ENCODE results near the gene PCED1B. TPM values are rescaled to one million over a fixed set of nuclear protein-coding genes. Genes with fewer than 3 reads are reported as not detected.

PCED1B gene
- polyA plus RNA-seq, 1 donor (not counting 4 experiments of a cell fraction or from before 2014, with no cell fraction given): 3.2 TPM

DNA sequence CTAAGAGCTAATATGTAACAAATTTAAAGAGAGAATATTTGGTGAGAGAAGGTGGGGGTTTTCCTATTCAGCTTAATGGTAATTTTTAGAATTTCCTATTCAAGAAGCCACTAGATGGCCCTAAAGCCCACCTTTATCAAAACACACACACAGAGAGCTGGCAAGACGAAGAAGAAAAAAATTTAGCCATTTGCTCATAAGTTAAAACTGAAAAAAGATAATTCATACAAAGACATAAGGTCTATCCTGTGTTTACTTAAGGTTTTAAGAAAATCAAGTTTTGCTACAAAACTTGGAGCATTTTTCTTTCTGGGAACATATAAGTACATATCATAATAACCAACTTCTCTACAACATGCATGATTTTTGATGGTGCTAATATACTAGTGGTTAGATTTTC is 46.8 kb upstream of the PCED1B start:
- Histone ChIP-seq H3K9me3 (ENCODE audit: control insufficient read depth, low read depth, low read length) (no peaks in the 10 kb centered on the region), H3K27ac (ENCODE audit: control insufficient read depth, insufficient read depth, low read length) (no peak overlapping the region), H3K4me1 (ENCODE audit: control insufficient read depth, extremely low read depth, insufficient read depth, low read length) (peaks cover 22% of the 10 kb centered on the region), H3K36me3 (ENCODE audit: control insufficient read depth in 2 of 2, extremely low read depth in 1 of 2, insufficient read depth in 2 of 2, low read length in 2 of 2) (no peaks in the 10 kb centered on the region), H3K4me3 (ENCODE audit: control insufficient read depth in 2 of 3, extremely low read depth in 1 of 3, insufficient read depth in 2 of 3, low read depth in 1 of 3, low read length in 3 of 3) (no peak overlapping the region), H3K9ac (ENCODE audit: control insufficient read depth, extremely low read depth, insufficient read depth, low read length) (no peak overlapping the region), H3K79me2 (ENCODE audit: control insufficient read depth, insufficient read depth, low read length) (no peaks in the 10 kb centered on the region), H3K9me1 (ENCODE audit: control insufficient read depth, extremely low read depth, insufficient read depth, low read length) (no peaks in the 10 kb centered on the region), H3K27me3 (ENCODE audit: control insufficient read depth, extremely low read depth, insufficient read depth, low read length) (no peaks in the 10 kb centered on the region), H4K20me1 (ENCODE audit: control insufficient read depth, extremely low read depth, insufficient read depth, low read length) (no peaks in the 10 kb centered on the region), H2AFZ (ENCODE audit: control insufficient read depth, low read length) (no peak overlapping the region), H3K4me2 (ENCODE audit: control insufficient read depth, extremely low read depth, insufficient read depth, low read depth, low read length) (no peak overlapping the region)
- TF ChIP-seq, protein P1, sequence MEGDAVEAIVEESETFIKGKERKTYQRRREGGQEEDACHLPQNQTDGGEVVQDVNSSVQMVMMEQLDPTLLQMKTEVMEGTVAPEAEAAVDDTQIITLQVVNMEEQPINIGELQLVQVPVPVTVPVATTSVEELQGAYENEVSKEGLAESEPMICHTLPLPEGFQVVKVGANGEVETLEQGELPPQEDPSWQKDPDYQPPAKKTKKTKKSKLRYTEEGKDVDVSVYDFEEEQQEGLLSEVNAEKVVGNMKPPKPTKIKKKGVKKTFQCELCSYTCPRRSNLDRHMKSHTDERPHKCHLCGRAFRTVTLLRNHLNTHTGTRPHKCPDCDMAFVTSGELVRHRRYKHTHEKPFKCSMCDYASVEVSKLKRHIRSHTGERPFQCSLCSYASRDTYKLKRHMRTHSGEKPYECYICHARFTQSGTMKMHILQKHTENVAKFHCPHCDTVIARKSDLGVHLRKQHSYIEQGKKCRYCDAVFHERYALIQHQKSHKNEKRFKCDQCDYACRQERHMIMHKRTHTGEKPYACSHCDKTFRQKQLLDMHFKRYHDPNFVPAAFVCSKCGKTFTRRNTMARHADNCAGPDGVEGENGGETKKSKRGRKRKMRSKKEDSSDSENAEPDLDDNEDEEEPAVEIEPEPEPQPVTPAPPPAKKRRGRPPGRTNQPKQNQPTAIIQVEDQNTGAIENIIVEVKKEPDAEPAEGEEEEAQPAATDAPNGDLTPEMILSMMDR (optimal IDR thresholded peaks at IDR 0.05 in 1 of 3, IDR thresholded peaks at IDR 0.05 in 1 of 3, conservative IDR thresholded peaks at IDR 0.05 in 1 of 3; ENCODE audit: extremely low read depth in 1 of 3, insufficient read depth in 2 of 3, low read length in 3 of 3): peak in 2 of 3 experiments; percentile 24 to 32
- no peak for TF ChIP-seq EZH2 (IDR thresholded peaks at IDR 0.05; ENCODE audit: low read length)
- peak; percentile 34 for FAIRE-seq
- DNase-seq (ENCODE audit: low read depth, low spot score): no peak
- dilution Hi-C loops (cut with MboI; ENCODE audit: extremely low pct_ligation_motif_present, low sequenced_read_pairs): no loop called here

DNA sequence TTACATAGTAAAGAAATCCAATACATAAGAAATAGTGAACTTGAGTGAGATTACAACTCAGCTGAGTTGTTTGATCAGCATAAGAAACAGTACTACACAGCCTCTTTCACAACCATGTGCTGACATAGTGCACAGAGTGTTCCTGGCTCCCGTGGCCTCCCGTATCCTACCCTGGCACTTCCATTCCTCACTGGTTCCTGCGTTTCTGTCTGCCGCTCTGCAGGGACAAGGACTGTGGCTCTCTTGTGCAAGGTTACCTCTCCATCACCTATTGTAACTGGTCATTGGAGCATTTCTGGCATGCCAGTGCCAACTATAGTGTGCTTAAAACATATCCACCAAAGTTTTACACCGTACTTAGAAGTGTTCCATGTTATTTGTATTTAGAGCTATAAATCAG is 46.3 kb upstream of the PCED1B start:
- FAIRE-seq: peak; percentile 52
- Histone ChIP-seq H3K9me3 (ENCODE audit: control insufficient read depth, low read depth, low read length) (no peaks in the 10 kb centered on the region), H3K79me2 (ENCODE audit: control insufficient read depth, insufficient read depth, low read length) (no peaks in the 10 kb centered on the region), H4K20me1 (ENCODE audit: control insufficient read depth, extremely low read depth, insufficient read depth, low read length) (no peaks in the 10 kb centered on the region), H2AFZ (ENCODE audit: control insufficient read depth, low read length) (peak overlapping the region; percentile 72), H3K4me1 (ENCODE audit: control insufficient read depth, extremely low read depth, insufficient read depth, low read length) (peaks cover 22% of the 10 kb centered on the region), H3K4me2 (ENCODE audit: control insufficient read depth, extremely low read depth, insufficient read depth, low read depth, low read length) (no peak overlapping the region), H3K9ac (ENCODE audit: control insufficient read depth, extremely low read depth, insufficient read depth, low read length) (no peak overlapping the region), H3K27ac (ENCODE audit: control insufficient read depth, insufficient read depth, low read length) (no peak overlapping the region), H3K27me3 (ENCODE audit: control insufficient read depth, extremely low read depth, insufficient read depth, low read length) (no peaks in the 10 kb centered on the region), H3K36me3 (ENCODE audit: control insufficient read depth in 2 of 2, extremely low read depth in 1 of 2, insufficient read depth in 2 of 2, low read length in 2 of 2) (no peaks in the 10 kb centered on the region), H3K4me3 (ENCODE audit: control insufficient read depth in 2 of 3, extremely low read depth in 1 of 3, insufficient read depth in 2 of 3, low read depth in 1 of 3, low read length in 3 of 3) (no peak overlapping the region), H3K9me1 (ENCODE audit: control insufficient read depth, extremely low read depth, insufficient read depth, low read length) (no peaks in the 10 kb centered on the region)
- no peak for DNase-seq (ENCODE audit: low read depth, low spot score)
- dilution Hi-C loops (cut with MboI; ENCODE audit: extremely low pct_ligation_motif_present, low sequenced_read_pairs): no loop called here
- TF ChIP-seq EZH2 (IDR thresholded peaks at IDR 0.05; ENCODE audit: low read length): no peak
- TF ChIP-seq, protein P1 (optimal IDR thresholded peaks at IDR 0.05 in 1 of 3, IDR thresholded peaks at IDR 0.05 in 1 of 3, conservative IDR thresholded peaks at IDR 0.05 in 1 of 3; ENCODE audit: extremely low read depth in 1 of 3, insufficient read depth in 2 of 3, low read length in 3 of 3): no peak

Measured in keratinocyte (primary cell).